Right atrium auricular region (tissue), 2 donors: ENCODE measurements around the gene SAMD4A. TPM values are rescaled to one million over a fixed set of nuclear protein-coding genes. Genes with fewer than 3 reads are reported as not detected.

ENCODE experiments used
- DNase-seq: peaks from one replicate; pipeline ENCODE4 v3.0.0-alpha.2; 2019; ENCODE audit warnings: low spot score
- H3K27ac ChIP-seq, 2 donors: fragments of 200-600 bp; sonication (generic); 1 replicate in 1 of 2; 2 replicates in 1 of 2; pipeline ENCODE4 v1.5.1; 2016 to 2019
- H3K27me3 ChIP-seq, 2 donors: fragments of 200-600 bp; sonication (generic); one replicate each; pipeline versions ENCODE4 v1.5.1 to v1.6.0; 2017 to 2019
- H3K36me3 ChIP-seq: fragments of 200-600 bp; sonication (generic); one replicate; pipeline ENCODE4 v1.5.1; 2016
- H3K4me1 ChIP-seq, 2 donors: fragments of 200-600 bp; sonication (generic); one replicate each; pipeline versions ENCODE4 v1.5.1 to v1.6.0; 2017 to 2019
- H3K4me3 ChIP-seq, 2 donors: fragments of 200-600 bp; sonication (generic); 1 replicate in 1 of 2; 2 replicates in 1 of 2; pipeline ENCODE4 v1.5.1; 2017 to 2019; ENCODE audit warnings: mild to moderate bottlenecking in 1 of 2, moderate library complexity in 1 of 2
- H3K9me3 ChIP-seq, 2 donors: fragments of 200-600 bp; sonication (generic); one replicate each; pipeline ENCODE4 v1.5.1; 2019
- CTCF ChIP-seq, 2 donors: fragments of 200-600 bp; sonication (generic); IDR thresholded peaks; one replicate each; pipeline ENCODE4 v1.5.1; 2019; ENCODE audit warnings: antibody characterized with exemption in 2 of 2
- total RNA-seq, 2 donors: library from RNA; depleted of rRNA; stranded (reverse); fragments of >200 nt; gene quantifications; one replicate each; pipeline ENCODE4 v1.1.0, GENCODE V29; 2016

Gene SAMD4A
- total RNA-seq, 2 donors from 2014 or later: 74.5 to 102 TPM

GRCh38 chr14:54683882-54684794 lies 117.2 kb downstream of the SAMD4A start:
- TF ChIP-seq CTCF (IDR thresholded peaks at IDR 0.05): no peak
- H3K36me3 ChIP-seq: no peaks in the 10 kb centered on the region
- peak; percentile 75 for DNase-seq
- H3K4me3 ChIP-seq: no peak overlapping the region
- no peaks in the 10 kb centered on the region for H3K27me3 ChIP-seq
- no peaks in the 10 kb centered on the region for H3K9me3 ChIP-seq
- H3K27ac ChIP-seq: peak overlapping the region; percentile 86 to 97
- H3K4me1 ChIP-seq: peaks cover 0 to 86% of the 10 kb centered on the region in 2 donors

GRCh38 chr14:54685286-54685845 lies 118.4 kb downstream of the SAMD4A start:
- no peak for TF ChIP-seq CTCF (IDR thresholded peaks at IDR 0.05)
- H3K9me3 ChIP-seq: no peaks in the 10 kb centered on the region
- H3K4me1 ChIP-seq: peaks cover 0 to 74% of the 10 kb centered on the region in 2 donors
- H3K27ac ChIP-seq: peak overlapping the region; percentile 86 to 97
- DNase-seq: no peak
- no peak overlapping the region for H3K4me3 ChIP-seq
- H3K27me3 ChIP-seq: no peaks in the 10 kb centered on the region
- H3K36me3 ChIP-seq: no peaks in the 10 kb centered on the region

- no peaks in the 10 kb centered on the region for H3K27me3 ChIP-seq
- H3K9me3 ChIP-seq: no peaks in the 10 kb centered on the region
- H3K36me3 ChIP-seq: no peaks in the 10 kb centered on the region
- H3K27ac ChIP-seq: peak overlapping the region; percentile 86 to 97
- no peak for TF ChIP-seq CTCF (IDR thresholded peaks at IDR 0.05)
- peaks cover 0 to 73% of the 10 kb centered on the region in 2 donors for H3K4me1 ChIP-seq
- H3K4me3 ChIP-seq: no peak overlapping the region
- DNase-seq: peak; percentile 86
Measured at GRCh38 chr14:54686219-54686870, 119.4 kb downstream of the SAMD4A start.

- TF ChIP-seq CTCF (IDR thresholded peaks at IDR 0.05): no peak
- DNase-seq: peak; percentile 74
- H3K4me3 ChIP-seq: no peak overlapping the region
- no peaks in the 10 kb centered on the region for H3K27me3 ChIP-seq
- H3K36me3 ChIP-seq: no peaks in the 10 kb centered on the region
- H3K4me1 ChIP-seq: peaks cover 0 to 73% of the 10 kb centered on the region in 2 donors
- peak overlapping the region; percentile 86 to 97 for H3K27ac ChIP-seq
- H3K9me3 ChIP-seq: no peaks in the 10 kb centered on the region
Measured at GRCh38 chr14:54686871-54687749, 120.2 kb downstream of the SAMD4A start.

- Histone ChIP-seq H3K27me3 (no peaks in the 10 kb centered on the region), H3K36me3 (no peaks in the 10 kb centered on the region), H3K4me3 (no peak overlapping the region), H3K27ac (peak overlapping the region; percentile 86 to 97), H3K9me3 (no peaks in the 10 kb centered on the region), H3K4me1 (peaks cover 0 to 73% of the 10 kb centered on the region in 2 donors)
- no peak for DNase-seq
- no peak for TF ChIP-seq CTCF (IDR thresholded peaks at IDR 0.05)
Measured at GRCh38 chr14:54687750-54688119, 120.8 kb downstream of the SAMD4A start.
